ENCODE measurements around the gene OIT3.

Gene OIT3

GRCh38 chr10:72893136-72893798 lies at the start of gene OIT3:
Gene OIT3 (plus strand): TSS chr10:72893739. CDS start chr10:72893799, 60 bp downstream.
- DNase-seq (ENCODE audit: low spot score), result no peak
- in situ Hi-C loops (cut with MboI; ENCODE audit: low pct_unique_long_range_greater_than_20kb, low sequenced_read_pairs, unreplicated experiment), result no loop called here
- no peak for TF ChIP-seq CTCF (IDR thresholded peaks at IDR 0.05; ENCODE audit: extremely low read depth, insufficient read depth, missing control alignments)

- TF ChIP-seq CTCF (IDR thresholded peaks at IDR 0.05; ENCODE audit: extremely low read depth, insufficient read depth, missing control alignments), result no peak
- no peak for DNase-seq (ENCODE audit: low spot score)
- in situ Hi-C loops (cut with MboI; ENCODE audit: low pct_unique_long_range_greater_than_20kb, low sequenced_read_pairs, unreplicated experiment), result no loop called here
These were observed 47.3 kb upstream of the OIT3 start for GRCh38 chr10:72846238-72846637.

GRCh38 chr10:72847681-72848080 lies 45.9 kb upstream of the OIT3 start:
- in situ Hi-C loops (cut with MboI; ENCODE audit: low pct_unique_long_range_greater_than_20kb, low sequenced_read_pairs, unreplicated experiment), result no loop called here
- TF ChIP-seq CTCF (IDR thresholded peaks at IDR 0.05; ENCODE audit: extremely low read depth, insufficient read depth, missing control alignments), result no peak
- no peak for DNase-seq (ENCODE audit: low spot score)

- DNase-seq (ENCODE audit: low spot score), result no peak
- no peak for TF ChIP-seq CTCF (IDR thresholded peaks at IDR 0.05; ENCODE audit: extremely low read depth, insufficient read depth, missing control alignments)
- in situ Hi-C loops (cut with MboI; ENCODE audit: low pct_unique_long_range_greater_than_20kb, low sequenced_read_pairs, unreplicated experiment), result no loop called here
These were observed 42.7 kb upstream of the OIT3 start for GRCh38 chr10:72850861-72851260.

DNA sequence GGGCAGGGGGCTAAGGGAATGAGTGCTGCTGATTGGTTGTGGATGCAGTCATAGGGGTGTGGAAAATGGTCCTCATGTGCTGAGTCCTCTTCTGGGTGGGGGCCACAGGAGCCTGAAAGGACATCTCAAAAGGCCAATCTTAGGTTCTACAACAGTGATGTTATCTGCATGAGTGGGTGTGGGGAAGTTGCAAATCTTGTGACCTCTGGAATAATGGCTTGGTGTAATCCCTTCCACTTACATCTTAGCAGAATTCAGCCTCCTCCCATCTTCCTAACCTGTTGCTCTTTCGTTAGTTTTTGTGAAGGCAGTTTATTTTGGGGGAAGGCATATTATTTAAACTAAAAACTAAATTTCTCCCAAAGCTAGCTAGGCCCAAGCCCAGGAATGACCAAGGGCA lies 42.0 kb upstream of the OIT3 start:
- in situ Hi-C loops (cut with MboI; ENCODE audit: low pct_unique_long_range_greater_than_20kb, low sequenced_read_pairs, unreplicated experiment), result no loop called here
- no peak for DNase-seq (ENCODE audit: low spot score)
- TF ChIP-seq CTCF (IDR thresholded peaks at IDR 0.05; ENCODE audit: extremely low read depth, insufficient read depth, missing control alignments), result no peak

DNA sequence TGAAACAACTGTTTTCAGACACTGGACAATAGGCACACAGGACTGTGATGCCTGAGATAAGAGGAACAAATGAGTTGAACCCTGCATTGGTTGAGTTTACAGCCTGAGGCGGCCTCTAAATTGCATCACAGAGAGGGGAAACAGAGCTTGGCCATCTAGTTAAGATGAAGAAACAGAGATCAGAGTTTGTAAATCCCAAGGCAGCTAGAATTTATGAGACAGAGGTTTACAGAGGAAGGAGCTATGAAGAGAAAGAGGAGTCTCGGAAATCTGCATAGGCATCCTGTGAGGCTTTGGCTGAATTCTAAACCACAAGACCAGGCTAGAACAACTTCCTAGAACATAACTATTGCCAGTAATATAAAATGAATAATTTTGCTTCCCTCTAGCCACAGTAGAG lies 41.0 kb upstream of the OIT3 start:
- in situ Hi-C loops (cut with MboI; ENCODE audit: low pct_unique_long_range_greater_than_20kb, low sequenced_read_pairs, unreplicated experiment), result no loop called here
- DNase-seq (ENCODE audit: low spot score), result no peak
- no peak for TF ChIP-seq CTCF (IDR thresholded peaks at IDR 0.05; ENCODE audit: extremely low read depth, insufficient read depth, missing control alignments)
